HG02938 (cell line): Measurements from ENCODE around the gene ZNF136.

ENCODE experiments used
- ATAC-seq: cut with Tn5 transposase; IDR thresholded peaks from one replicate; pipeline ENCODE4 v1.9.1; 2021; ENCODE audit warnings: mild to moderate bottlenecking, moderate library complexity; ENCODE audit not compliant: unreplicated experiment

The ZNF136 gene

GRCh38 chr19:12187625-12188024 is 24.7 kb downstream of the ZNF136 start:
- no peak for ATAC-seq

DNA sequence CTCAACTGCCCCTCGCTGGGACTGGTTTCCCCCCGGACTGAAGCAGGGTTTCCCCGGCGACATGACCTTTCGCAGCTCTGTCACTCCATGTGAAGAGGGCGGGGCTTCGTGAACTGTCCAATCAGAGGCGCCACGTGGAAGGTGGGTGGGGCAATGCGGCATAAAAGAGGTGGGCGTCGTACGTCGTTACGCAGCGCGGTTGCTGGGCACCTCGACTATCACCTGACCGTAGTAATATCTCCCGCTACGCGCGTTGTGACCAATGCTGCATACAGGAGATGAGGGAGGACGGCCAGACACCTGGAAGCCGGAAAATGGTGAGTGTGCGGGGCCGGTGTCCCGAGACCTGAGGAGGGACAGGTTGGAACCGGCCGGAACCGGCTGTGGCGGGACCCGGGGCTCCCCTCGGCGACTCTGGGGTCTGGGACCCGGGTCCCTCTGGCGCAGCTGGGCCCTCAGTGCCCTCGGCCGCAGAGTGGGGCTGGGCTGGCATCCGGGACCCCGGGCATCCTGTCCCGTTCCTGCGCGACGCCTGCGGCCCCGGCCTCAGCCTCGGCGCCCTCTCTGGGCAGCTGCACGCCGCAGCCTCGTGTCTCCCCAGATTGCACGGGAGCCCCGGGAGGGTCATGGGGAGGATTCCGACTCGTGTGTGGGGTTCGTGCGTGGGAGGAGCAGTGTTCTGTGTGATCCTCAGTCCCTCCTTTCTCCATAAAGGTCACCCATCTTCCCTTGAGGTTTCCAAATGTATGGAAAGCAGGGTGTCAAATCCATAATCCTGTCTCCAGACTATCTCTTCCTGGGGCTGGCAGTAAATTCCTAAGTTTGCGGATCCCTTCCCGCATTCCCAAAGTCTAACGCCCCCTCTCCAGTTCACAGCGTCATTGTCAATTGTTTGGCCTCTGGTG is 32.2 kb downstream of the ZNF136 start:
- ATAC-seq = no peak

DNA sequence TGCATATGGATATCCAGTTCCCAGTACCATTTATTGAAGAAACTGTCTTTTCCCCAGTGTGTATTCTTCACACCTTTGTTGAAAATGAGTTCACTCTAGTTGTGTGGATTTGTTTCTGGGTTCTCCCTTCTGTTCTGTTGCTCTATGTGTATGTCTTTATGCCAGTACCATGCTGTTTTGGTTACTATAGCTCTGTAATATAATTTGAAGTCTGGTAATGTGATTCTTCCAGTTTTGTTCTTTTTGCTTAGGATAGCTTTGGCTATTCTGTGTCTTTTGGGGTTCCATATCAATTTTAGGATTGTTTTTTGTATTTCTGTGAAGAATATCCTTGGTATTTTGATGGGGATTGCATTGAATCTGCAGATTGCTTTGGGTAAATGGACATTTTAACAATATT is 35.2 kb downstream of the ZNF136 start:
- no peak for ATAC-seq

DNA sequence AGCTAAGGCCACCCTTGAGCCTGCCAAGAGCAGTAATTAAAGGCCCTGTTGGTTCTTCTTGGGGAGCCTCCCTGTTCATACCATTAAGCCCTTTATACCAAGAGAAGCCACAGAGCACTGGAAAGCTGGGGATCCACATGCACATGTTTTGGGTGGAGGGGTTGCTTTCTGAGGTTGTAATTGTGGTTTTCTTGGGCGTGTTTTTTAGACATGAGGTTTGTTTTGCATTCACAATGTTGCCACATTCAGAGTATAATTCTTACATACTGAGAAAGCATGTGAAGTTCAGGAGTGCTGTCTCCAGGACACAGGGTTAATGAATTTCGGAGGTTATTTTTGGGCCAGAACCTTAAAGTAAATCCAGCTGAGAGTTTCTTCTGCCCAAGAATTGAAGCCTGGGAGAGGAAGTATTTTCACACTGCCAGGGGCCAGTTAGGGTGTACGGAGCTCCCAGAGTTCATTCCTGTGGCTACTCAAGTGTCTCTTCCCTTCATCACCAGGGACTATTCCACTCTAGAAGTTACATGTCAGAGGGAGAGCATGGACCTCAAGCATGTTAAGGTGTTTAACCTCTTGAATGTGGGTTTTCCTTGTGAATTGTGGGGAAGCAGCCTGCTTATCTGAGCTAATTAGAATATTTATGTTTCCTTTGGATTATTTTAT is 37.0 kb downstream of the ZNF136 start:
- ATAC-seq = no peak

DNA sequence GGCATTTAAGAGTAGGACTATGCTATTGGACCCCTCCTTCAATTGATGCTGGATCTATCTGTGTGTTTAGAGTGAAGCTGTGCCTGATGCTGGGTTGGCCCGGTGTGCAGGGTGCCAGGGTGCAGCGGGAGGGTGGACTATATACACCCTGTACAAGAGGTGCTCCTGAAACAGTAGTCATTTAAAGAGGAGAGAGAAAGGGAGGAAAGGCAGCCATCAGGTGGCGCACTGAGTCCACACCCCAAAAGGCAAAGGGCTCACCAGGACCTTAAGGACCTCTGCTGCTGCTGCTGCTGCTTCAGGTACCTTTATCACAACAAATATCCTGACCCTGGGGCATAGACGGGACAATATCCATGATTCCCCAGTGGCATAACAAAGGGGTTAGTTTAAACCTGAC is 39.4 kb downstream of the ZNF136 start:
- ATAC-seq = no peak

- ATAC-seq = no peak
Measured at GRCh38 chr19:12205296-12205695, 42.4 kb downstream of the ZNF136 start.

DNA sequence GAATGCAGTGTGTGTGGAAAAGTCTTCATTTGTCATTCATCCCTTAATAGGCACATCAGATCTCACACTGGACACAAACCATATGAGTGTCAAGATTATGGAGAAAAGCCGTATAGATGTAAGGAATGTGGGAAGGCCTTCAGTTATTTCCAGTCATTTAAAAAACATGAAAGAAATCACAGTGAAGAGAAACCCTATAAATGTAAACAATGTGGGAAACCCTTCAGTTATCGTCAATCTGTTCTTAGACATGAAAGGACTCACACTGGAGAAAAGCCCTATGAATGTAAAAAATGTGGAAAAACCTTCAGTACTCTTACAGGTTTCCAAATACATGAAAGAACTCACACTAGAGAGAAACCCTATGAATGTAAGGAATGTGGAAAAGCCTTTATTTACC is 45.3 kb downstream of the ZNF136 start:
- no peak for ATAC-seq

DNA sequence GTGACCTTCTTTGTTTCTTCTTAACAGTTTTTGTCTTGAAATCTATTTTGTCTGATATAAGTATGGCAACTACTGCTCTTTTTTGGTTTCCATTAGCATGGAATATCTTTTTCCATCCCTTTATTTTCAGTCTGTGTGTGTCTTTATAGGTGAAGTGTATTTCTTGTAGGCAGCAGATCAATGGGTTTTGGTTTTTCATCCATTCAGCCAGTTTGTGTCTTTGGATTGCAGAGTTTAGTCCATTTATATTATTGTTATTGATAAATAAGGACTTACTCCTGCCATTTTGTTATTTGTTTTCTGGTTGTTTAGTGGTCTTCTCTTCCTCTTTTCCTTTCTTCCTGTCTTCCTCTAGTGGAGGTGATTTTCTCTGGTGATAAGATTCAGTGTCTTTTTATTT is 54.4 kb downstream of the ZNF136 start:
- ATAC-seq = no peak

DNA sequence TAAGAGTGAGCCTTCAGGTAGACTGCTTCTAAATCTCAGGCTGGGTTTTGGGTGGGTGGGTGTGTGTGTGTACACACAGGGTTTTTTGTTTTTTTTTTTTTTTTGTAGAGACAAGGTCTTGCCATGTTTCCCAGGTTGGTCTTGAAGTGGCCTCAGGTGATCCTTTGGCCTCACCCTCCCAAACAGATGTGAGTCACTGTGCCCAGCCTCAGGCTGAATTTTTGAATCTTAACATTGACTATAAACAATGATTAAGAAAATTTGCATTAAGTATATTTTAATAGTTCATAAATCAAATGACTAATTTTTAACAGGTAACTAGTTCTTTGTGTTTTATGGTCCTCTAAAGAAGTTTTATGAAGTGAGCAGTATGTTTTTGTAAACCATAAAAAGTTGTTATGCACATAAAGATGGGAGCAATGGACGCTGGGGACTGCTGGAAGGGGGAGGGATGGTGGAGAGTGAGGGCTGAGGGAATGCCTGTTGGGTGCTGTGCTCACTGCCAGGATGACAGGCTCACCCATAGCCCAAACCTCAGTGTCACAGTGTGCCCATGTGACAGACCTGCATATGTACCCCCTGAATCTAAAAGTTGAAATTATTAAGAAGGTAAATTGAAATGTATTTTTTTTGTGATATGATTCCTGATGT is 60.2 kb downstream of the ZNF136 start:
- no peak for ATAC-seq

GRCh38 chr19:12224676-12225075 is 61.8 kb downstream of the ZNF136 start:
- ATAC-seq = no peak

DNA sequence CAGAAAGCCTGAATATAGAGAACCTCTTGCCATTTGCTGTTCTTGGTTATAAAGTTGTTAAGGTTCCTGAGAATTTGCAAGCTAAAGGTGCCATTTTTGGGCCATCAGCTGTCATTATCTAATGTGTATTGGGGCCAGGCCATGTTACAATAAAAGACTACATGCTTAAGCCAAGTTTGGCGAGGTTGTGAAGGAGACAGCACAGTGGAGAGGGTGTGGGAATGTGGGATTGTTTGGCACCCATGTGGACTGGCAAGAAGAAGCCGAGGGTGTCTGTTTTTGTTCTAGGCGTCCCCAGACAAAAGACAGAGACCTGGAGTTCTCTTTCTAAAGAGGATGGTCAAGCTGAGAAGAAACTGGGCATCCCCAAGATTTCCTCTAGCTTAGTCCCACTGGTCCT is 67.1 kb downstream of the ZNF136 start:
- no peak for ATAC-seq

DNA sequence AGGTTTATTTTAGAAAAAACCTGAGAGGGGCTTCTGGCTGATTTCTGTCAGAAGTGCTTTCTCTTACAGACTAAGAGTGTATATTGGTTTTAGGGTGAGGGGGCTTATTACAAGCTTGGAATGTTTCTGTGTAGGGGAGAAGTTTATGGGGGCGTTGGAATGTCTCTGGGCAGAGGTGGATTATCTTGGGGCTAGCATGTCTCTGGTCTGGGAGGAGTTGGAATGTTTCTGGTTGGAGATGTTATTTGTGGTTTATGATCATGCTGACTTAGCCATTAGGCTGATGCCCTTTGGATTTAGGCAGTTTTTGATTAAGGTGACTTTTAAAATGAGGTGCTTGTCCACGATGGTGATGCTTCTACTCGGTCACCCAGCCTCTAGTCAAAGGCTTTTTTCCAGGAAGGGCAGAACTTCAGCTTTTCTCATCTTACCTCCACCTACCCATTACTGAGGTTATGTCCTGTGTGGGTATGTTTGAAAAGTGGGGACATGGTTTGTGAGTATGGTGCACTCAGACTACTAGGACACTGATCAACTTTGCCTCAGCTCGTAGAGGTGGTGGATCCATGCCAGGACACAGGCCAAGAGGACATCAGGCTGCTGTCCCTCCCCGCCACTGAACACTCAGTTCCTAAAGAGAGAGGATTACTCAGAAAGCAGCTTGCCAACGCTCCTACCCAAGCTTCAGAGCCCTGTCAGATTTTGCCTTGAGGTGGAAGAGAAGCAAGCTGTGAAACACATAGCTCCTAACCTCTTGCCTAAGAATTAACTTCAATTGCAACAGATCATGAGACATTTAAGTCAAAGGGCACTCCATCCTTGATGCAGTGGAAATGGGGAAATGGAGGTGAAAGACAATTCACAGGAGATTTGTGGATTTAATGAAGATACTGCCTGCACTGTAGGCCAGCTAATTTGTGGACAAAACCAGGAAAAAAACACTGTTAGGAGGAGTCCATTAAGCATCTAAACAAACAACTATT is 68.1 kb downstream of the ZNF136 start:
- ATAC-seq = no peak

DNA sequence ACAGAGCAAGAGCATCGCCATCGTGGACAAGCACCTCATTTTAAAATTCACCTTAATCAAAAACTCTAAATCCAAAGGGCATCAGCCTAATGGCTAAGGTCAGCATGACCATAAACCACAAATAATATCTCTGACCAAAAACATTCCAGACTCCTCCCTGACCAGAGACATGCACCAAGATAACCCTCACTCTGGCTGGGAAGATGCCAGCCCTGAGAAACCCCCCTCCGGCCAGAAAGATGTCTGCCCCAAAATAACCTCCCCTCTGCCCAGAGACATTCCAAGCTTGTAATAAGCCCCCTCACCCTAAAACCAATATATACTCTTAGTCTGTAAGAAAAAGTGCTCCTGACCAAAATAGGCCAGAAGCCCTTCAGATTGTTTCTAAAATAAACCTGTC is 70.1 kb downstream of the ZNF136 start:
- no peak for ATAC-seq

- no peak for ATAC-seq
Measured at GRCh38 chr19:12237143-12237839, 74.4 kb downstream of the ZNF136 start.
